Hypothalamus (tissue), 51 donors: ENCODE data around the gene GZMM.

ENCODE experiments used
- DNase-seq, 51 donors: peaks; one replicate each; lab custom pipeline; 2025; lab: John Stamatoyannopoulos, UW

Gene GZMM

DNA sequence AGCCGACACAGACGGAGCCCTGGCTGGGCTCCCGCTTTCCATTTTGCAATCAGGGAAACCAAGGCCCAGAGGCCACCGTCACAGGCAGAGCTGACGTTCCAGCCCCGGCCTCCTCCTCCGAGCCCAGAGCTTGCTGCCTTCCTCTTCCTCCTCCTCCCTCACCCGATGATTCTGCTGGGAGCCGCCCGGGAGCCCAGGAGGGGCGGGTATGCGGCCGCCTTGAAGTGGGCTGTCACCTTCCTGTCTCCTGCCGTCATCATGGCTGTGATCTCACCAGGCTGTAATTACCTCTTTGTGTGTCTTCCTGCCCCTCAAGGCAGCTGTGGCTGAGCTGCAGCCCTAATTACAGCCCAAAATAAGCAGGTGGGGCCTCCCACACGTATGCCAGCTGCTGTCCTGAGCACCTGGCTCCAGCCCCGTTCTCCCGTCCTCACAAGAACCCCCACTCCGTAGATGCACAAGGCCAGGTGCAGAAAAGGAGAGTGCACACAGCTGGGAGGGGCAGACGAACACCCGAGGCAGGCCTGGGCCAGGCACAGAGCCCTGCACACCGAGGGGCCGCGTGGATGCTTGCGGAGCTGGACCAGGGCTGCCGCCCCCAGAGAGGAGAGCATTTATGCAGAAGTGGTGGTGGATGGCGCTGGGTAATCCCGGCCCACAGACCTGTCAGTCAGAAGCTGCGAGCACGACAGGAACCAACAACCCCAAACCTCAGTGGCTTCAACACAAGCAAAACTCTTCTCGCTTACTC, 32.6 kb upstream of the GZMM start:
- peak in 3 of 51 donors; percentile 37 to 77 (median 41) for DNase-seq

DNA sequence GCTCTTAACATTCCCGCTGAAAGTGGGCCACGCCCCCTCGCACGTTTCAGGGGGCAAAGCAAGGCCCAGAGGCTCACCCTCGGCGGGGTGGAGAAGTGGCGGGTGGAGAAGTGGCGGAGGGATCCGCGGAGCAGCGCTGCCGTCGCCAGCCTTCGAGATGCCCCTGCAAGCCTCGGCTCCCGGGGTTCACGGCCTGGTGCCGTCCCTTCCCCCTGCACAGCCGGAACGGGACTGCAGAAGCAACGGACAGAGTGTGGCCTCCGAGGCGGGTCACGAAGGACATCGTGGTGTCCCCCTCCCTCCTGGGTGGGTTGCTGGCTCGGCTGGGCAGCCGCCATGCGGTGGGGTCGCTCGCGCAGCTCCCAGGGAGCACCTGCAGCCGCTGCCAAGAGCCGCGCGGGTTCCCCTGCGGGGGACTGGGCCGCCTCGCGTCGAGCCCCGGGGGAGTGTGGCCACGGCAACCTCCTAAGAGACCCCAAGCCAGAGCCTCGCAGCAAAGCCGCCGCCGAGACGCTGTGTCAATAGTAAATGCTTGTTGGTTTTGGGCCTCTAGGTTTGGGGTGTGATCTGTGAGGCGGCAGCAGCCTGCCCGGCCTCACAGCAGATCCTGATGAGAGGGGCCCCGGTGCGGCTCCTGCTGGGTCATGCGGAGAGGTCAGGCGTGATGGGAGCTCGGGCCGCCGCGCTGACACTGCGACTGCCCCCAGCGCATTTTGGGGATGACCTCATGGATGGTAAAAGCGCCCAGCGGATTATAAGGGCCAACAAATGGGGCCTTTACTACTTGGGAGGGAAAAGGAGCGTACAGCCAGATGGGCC, 31.1 kb upstream of the GZMM start:
- DNase-seq = no peak

DNA sequence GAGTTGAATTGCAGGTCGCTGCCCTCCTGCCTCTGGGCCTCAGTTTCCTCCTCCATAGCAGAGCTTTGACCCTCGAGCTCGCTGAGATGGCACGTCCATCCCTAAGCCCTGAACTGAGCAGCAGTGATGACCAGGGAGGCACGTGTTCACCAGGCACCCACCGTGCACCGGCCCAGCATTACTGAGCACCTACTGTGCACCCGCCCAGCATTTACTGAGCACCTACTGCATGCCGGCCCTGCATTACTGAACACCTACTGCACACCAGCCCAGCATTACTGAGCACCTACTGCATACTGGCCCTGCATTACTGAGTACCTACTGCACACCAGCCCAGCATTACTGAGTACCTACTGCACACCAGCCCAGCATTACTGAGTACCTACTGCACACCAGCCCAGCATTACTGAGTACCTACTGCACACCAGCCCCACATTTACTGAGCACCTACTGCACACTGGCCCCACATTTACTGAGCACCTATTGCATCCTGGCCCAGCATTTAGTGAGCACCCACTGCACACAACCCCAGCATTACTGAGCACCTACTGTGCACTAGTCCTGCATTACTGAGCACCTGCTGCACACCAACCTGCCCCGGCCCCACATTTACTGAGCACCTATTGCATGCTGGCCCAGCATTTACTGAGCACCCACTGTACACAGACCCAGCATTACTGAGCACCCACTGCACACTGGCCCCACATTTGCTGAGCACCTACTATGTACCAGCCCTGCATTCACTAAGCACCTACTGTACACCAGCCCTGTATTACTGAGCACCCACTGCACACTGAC, 30.3 kb upstream of the GZMM start:
- DNase-seq = no peak

DNA sequence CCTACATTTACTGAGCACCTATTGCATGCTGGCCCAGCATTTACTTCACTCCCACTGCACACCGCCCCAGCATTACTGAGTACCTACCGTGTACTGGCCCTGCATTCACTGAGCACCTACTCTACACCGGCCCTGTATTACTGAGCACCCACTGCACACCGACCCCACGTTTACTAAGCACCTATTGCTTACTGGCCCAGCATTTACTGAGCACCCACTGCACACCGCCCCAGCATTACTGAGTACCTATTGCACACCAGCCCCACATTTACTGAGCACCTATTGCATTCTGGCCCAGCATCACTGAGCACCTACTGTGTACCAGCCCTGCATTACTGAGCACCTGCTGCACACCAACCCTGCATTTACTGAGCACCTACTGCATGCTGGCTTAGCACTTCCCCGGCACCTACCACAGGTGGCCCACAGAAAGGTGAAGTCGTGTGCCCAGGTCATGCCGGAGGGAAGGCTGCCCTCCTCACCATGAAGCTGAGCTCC, 29.6 kb upstream of the GZMM start:
- no peak for DNase-seq

DNA sequence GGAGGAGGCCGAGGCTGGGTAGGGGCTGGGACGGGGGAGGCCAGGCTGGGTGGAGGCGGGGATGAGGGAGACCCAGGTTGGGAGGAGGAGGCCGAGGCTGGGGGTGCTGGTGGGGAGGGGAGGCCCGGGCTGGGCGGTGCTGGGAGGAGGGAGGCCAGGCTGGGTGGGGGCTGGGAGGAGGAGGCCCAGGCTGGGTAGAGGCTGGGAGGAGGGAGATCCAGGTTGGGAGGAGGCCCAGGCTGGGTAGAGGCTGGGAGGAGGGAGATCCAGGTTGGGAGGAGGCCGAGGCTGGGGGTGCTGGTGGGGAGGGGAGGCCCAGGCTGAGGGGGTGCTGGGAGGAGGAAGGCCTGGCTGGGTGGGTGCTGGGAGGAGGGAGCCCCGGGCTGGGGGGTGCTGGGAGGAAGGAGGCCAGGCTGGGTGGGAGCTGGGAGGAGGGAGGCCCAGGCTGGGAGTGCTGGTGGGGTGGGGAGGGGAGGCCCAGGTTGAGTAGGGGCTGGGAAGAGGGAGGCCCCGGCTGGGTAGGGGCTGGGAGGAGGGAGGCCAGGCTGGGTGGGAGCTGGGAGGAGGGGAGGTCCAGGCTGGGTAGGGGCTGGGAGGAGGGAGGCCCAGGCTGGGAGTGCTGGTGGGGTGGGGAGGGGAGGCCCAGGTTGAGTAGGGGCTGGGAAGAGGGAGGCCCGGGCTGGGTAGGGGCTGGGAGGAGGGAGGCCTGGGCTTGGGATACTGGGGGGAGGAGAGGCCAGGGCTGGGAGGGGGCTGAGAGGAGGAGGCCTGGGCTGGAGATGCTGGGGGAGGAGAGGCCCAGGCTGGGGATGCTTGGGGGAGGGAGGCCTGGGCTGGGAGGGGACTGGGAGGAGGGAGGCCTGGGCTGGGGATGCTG, 25.9 kb upstream of the GZMM start:
- DNase-seq = no peak

DNA sequence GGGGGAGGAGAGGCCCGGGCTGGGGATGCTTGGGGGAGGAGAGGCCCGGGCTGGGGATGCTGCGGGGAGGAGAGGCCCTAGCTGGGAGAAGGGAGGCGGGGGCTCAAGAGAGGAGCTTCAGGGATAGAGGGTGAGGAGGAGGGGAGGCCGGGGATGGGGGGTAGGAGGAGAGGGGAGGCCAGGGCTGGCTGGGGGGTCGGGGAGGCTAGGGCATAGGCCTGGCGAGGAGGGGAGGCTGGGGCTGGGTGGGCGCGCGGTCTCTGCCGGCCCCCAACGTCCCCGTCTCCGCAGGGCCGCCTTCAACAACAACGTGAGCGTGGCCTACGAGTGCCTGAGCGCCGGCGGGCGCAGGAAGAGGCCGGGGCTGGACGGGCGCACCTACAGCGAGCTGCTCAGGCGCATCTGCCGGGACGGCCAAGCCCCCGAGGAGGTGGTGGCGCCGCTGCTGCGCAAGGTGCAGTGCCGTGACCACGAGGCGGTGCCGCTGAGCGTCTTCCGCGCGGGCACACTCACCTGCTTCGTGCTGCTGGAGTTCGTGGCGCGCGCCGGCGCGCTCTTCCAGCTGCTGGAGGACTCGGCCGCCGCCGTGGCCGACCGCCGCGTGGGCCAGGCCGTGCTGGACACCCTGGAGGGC, 25.1 kb upstream of the GZMM start:
- DNase-seq = no peak

DNA sequence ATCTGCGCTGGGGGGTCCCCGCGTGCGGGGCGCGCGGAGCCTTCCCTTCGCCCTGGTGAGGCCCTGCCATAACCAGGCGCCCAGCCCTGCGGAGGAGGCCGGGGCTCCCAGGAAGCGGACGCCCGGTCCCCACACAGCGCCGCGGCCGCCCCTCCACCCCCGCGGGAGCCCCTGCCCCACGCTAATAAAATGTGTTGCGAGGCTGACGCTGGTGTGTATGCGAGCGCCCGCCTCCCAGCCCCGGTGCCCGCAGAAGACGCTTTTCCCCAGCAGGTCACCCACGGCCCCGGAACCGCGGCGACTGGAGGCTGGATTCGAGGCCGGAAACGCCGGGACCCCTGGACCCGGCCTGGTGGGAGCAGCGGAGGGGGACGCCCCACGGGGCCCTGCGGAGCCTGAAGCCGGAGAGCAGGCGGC, 24.4 kb upstream of the GZMM start:
- no peak for DNase-seq

DNA sequence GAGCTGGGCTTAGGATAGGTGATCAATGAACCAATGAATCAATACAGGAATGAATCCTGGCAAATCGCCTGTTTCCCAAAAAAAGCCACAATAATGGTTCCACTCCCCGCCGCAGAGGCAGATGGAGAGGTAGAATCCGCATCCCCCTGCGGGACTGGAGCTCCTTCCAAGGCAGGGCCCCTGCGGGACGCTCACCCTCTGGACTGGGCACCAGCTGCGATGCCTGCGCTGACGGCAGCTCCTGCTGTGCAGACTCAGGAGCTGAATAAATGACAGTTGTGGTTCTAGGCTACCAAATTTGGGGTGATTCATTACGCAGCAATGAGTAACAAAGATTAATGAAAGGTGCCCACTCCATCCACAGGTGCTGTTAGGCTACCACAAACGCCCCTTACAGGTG, 21.1 kb upstream of the GZMM start:
- DNase-seq = no peak

DNA sequence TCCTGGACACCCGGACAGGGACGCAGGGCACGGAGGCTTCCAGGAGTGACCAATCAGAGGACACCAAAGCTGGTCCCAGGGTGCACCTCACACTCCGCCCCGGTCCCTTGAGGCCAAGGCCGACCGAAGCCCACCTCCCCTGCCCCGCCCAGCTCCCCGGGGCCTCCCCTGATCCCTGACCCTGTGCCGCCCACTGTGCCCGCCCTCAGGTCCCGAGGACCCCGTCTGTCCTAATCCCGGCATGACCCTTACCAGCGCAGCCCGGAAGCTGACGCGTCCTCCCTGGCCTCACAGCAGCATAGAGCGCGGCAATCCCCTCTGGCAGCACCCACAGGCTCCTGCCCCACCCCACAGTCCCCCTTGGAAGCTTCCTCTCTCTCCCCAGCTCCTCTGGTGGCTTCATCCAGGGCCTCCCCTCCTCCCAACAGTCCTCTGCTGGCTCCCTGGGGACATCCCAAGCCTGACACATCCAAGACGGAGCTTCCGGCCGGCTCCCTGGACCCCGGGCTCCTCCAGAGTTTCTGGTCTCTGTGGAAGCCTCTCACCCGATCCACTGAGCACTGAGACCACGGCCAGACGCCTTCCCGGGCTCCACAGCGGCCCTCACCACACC, 19.7 kb upstream of the GZMM start:
- DNase-seq = no peak

DNA sequence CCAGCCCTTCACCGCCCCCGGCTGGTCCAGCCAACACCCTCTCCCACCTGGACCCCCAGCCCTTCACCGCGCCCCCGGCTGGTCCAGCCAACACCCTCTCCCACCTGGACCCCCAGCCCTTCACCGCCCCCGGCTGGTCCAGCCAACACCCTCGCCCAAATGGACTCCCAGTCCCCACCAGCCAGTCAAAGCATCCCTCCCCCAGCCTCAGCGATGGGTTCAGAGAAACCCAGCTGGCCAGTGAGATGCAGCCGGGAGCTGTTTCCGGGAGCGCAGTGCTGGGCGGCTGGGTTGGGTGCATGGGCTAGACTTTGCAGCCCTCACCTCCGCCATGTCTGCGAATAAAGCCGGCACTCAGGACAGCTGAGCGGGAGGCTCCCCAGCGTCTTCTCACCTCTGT, 18.8 kb upstream of the GZMM start:
- peak in 1 of 51 donors; percentile 28 for DNase-seq

DNA sequence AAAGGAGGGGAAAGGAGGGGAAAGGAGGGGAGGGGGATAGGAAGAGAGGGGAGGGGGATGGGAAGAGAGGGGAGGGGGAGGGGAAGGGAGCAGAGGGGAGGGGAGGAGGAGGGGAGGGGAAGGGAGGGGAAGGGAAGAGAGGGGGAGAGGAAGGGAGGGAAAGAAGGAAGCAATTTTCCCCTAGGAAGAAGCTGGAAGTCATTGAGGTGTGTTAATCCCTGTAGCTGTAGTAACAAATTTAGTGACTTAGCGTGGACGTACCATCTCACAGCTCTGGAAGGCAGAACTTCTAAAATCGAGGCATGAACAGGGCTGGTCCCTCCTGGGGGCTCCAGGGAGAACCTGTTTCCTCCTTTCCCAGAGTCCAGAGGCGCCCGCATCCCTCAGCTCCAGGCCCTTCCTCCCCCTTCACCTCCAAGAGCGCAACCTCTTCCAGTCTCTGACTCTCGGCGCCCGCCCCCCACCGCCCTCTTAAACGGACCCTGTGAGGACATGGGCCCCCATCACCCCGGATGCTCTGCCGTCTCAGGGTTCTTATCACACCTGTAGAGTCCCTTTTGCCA, 17.9 kb upstream of the GZMM start:
- DNase-seq = no peak

DNA sequence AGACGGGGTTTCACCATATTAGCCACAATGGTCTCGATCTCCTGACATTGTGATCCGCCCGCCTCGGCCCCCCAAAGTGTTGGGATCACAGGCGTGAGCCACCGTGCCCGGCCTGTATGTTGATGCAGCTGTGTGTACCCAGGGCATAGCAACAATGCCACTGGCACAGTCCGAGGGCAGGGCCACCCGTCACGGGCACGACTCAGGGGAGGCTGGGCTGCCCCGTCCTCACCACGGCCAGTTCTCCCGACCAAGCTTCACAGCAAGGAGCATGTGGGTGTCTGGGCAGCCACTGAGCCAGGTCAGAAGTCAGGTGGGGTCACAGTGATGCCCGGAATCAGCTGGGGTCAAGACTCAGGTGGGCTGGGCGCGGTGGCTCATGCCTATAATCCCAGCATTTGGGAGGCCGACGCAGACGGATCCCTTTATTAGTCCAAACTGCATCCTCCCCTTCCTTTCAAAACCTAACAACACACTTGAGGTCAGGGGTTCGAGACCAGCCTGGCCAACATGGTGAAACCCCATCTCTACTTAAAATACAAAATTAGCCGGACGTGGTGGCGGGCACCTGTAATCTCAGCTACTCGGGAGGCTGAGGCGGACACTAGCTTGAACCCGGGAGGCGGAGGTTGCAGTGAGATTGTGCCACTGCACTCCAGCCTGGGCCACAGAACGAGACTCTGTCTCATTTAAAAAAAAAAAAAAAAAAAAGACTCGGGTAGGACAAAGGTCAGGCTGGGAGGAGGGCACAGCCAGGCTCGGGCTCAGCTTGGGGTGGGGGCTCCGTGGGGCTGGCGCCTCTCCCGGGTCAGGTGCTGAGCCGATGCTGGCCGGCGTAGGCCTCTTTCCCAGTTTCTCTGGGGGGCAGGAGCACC, 13.5 kb upstream of the GZMM start:
- DNase-seq = no peak

DNA sequence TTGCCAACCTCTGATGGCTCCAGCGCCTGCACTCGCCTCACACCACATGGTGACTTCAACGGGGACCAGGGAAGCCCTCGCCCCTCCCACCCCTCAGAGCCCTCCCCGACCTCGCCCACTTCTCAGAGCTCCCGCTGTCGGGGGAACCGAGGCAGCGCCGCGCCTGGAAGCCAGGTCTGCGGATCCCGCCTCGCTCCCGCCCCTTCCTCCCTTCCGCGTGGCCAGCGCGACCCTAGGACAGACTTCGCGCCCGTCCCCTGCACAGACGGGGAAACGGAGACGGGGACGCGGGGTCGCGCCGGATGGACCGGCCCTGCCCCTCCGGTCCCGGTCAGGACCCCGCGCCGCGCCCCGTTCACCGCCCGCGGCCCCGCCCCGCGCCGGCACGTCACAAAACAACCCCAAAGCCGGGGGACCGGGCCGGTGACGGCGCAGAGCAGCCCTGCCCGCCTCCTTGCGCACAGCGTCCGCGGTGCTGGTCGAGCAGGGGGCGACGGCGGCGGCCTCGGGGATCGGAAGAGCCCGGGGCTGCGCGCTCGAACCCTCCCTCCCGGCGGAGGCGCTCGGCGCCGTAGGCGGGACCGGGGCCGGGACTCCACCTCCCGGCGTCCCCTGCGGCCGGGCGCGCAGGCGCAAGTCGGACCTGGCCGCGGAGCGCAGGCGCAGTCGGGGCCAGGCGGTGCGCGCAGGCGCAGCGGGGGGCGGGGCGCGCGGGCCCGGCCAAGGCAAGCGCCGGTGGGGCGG, 12.7 kb upstream of the GZMM start:
- DNase-seq = peak in 48 of 51 donors; percentile 24 to 90 (median 72)

DNA sequence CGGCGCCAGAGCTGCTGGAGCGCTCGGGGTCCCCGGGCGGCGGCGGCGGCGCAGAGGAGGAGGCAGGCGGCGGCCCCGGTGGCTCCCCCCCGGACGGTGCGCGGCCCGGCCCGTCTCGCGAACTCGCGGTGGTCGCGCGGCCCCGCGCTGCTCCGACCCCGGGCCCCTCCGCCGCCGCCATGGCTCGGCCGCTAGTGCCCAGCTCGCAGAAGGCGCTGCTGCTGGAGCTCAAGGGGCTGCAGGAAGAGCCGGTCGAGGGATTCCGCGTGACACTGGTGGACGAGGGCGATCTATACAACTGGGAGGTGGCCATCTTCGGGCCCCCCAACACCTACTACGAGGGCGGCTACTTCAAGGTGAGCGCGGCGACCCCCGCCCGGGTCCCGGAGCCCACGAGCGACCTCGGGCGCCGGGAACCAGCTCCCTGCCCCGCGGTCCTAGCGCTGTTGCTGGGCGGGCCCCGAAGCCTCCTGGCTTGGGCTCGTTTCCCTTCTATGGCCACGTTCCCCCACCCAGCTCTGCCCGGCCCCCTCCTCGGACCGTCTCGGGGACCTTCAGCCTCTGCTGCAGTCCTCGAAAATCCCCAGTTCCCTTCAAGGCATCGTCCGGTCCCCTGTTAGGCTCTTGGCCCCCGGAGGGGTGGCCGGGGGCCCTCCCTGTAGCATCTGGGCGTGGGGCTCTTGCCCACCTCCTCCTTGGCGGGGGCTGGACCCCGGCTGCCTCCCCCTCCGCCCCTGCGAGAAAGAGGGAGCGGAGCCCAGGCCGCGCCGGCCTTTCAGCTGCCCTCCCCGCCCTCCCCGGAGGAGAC, 11.9 kb upstream of the GZMM start, which contains the start of gene CDC34:
TSS of gene CDC34 (plus strand) at position 8 of the 808 bp plus-strand sequence. CDS start at position 180, 172 bp downstream.
- DNase-seq = peak in 7 of 51 donors; percentile 37 to 62 (median 54)

DNA sequence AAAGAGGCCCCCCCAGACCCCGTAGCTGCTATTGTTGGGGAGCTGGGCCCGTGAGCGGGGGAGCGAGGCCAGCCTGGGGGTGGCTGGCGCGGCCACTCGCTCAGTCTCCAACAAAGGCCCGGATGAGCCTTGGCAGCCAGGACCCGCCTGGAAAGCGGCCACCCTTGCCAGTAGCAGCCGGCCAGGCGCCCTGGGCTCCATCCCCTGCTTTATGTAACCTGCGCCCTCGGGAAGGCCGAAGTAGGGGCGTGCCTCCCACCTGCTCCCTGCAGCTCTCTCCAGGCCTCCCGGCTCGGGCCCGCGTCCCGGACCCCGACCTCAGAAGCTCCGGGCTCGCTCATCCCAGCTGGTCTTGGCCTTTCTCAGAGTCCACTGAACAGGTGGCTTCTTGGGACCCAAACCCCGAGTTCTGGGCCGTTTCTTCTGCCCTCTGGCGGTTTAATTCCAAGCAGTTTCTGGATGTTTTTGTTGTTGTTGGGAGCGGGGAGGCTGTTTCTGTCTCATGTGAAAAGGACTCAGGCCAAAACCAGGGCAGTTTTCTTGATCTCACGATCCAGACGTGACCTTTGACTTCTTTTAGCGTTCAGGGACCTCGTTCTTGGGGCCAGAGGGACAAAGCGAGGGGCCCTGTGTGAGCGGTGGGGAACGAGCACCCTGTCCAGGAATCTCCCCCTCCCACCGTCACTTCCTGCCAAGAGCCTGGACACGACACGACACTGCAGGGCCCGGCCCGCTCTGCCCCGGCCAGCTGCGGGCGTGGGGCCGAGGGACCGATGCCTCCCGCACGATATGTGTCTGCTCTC, 11.1 kb upstream of the GZMM start:
- peak in 50 of 51 donors; percentile 21 to 89 (median 80) for DNase-seq
